HT-29 (cell line): ENCODE data around the gene TULP3. TPM values are rescaled to one million over a fixed set of nuclear protein-coding genes. Genes with fewer than 3 reads are reported as not detected.

Experiments used
- DNase-seq: peaks from one replicate; pipeline ENCODE4 v3.0.0-alpha.2; 2015; ENCODE audit warnings: low spot score
- total RNA-seq: library from RNA; depleted of rRNA; stranded (reverse); fragments of >200 nt; shearing (Covaris generic); gene quantifications from 2 replicates; pipeline ENCODE4 v1.2.3, GENCODE V29; 2014

TULP3 gene
- total RNA-seq, 1 experiment from 2014 or later: 14.0 TPM

DNA sequence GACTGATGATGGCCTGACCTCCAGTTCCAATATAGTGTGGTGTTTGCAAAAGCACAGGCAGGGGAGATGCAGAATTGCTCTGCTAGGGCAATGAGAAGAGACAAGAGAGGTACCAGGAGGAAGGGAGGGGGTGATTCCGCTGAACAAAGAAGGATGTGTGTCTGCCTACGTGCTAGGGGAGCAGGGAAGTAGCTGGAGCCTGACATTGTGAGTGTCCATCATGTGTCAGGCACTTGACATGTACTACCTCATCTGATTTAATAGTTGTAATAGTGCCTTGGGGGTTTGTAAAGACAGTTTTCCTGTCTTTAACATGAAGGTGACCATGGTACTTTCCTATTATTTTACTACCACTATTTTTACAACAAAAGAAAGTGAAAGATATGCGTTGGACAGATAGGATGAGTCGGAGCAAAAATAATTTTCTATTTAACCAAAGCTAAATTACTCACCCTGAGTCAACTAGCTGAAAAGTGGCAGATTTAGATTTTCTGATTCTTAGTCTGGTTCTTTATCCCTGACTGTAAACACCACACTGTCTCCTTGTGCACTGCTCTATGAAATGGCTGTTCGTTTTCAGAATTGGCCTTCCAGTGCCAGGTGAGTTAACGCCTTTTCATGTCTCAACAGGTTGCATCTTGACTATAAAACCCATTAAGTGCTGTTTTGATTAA, 34.8 kb downstream of the TULP3 start:
- DNase-seq: no peak

DNA sequence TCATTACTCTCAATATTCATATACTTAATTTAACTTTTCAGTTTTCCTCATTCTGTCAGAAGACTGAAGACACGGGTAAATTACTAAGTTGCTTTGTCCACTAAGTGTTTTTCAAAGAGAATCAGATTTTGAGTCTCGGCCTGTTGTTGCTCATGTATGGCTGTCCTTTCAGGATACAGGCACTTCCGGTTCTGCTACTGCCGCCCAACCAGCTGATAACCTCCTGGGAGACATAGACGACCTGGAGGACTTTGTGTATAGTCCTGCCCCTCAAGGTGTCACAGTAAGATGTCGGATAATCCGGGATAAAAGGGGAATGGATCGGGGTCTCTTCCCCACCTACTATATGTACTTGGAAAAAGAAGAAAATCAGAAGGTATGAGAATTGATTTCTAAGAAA, 40.2 kb downstream of the TULP3 start:
- no peak for DNase-seq

DNA sequence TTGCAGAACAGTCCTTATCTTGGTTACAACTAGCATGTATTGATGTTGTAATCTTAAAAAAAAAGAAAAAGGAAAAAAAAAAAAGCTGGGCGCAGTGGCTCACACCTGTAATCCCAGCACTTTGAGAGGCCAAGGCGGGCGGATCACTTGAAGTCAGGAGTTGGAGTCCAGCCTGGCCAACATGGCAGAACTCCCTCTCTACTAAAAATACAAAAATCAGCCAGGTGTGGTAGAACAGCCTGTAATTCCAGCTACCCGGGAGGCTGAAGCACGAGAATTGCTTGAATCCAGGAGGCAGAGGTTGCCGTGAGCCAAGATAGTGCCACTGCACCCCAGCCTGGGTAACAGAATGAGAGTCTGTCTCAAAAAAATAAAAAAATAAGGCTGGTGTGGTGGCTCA, 42.9 kb downstream of the TULP3 start:
- no peak for DNase-seq

DNA sequence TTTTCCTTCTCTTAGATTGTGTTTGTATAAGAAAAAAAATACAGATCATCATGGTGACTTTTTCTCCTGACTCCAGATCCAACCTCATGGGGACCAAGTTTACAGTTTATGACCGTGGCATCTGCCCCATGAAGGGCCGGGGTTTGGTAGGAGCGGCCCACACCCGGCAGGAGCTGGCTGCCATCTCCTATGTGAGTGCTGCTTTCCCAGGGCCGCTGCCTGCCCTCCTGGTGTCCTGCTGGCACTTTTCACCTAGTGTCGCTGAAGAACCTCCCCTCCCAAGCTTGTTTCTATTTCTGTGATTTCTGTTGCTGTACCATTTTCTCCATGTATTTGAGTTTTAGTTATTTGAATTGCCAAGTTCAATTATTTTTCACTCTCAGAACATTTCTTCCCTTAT, 43.7 kb downstream of the TULP3 start:
- DNase-seq: no peak

DNA sequence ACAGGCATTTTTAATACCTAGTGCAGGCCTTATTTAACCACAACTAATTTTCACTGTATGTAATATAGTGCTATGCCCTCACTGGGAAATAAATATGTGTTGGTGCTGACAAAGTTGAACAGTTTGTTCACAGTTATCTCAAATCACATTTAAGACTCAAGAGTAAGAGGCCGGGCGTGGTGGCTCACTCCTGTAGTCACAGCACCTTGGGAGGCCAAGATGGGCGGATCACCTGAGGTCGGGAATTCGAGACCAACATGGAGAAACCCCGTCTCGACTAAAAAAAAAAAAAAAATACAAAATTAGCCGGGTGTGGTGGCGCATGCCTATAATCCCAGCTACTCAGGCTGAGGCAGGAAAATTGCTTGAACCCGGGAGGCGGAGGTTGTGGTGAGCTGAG, 45.6 kb downstream of the TULP3 start:
- DNase-seq: no peak

DNA sequence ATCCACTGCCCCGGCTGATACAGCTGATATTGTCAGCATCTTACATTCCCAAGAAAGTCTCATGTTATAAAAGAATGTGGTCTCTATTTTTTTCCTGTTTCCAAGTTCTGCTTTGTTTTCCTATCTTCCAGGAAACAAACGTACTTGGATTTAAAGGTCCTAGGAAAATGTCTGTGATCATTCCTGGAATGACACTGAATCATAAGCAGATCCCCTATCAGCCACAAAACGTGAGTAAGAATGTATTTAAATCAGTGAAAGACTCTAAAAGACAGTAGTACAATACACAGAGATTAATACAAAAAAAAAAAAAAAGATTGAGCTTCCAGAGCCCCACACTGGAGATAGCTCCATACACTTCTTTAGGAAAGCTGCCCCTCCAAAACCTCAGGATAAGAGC, 46.8 kb downstream of the TULP3 start:
- no peak for DNase-seq

DNA sequence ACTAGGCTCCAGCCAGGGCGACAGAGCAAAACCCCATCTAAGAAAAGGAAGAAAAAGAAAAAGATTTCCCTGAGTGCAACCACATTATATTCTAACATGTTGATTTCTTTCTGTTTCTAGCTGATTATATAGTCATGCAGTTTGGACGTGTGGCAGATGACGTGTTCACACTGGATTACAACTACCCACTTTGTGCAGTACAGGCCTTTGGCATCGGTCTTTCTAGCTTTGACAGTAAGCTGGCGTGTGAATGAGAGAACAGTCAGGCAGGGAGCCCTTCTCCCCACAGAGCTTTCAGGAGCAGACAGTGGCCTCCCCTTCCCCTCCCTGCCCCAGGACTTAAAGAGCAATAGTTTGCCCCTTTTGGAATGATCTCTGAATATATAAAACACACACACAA, 48.5 kb downstream of the TULP3 start:
- DNase-seq: no peak

DNA sequence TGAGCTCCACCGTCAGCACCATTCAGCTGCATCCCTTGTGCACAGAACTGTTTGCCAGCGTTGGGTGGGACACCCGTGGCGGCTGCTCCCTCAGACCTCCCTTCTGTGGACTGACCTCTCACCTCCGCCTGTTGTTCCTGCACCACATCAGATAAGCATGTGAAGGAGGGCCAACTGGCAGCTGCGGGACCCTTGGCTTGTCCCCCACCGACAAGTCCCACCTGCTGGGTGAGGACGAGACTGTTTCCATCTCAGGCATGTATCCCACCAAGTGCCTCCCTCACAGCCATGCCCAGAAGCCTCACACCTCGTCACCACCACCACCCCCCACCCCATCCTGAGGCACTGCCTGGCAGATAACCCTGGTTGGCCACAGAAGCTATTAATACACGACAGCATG, 49.9 kb downstream of the TULP3 start:
- DNase-seq: no peak

DNA sequence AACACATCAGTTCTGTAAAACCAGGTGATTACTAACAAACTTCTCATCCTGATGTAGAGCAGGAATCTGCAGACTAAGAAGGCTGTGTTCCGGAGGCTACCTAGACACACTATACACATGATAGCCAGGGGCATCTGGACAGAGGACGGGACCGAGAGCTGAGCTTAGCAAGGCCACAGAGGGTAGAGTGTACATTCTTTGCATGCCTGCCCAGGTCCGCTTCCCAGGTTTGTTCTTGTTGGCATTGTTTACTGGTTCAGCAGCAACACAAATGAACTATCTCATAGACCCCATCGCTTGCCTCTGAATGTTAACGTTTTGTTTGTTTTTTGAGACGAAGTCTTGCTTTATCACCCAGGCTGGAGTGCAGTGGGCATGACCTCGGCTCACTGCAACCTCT, 50.8 kb downstream of the TULP3 start:
- DNase-seq: no peak

DNA sequence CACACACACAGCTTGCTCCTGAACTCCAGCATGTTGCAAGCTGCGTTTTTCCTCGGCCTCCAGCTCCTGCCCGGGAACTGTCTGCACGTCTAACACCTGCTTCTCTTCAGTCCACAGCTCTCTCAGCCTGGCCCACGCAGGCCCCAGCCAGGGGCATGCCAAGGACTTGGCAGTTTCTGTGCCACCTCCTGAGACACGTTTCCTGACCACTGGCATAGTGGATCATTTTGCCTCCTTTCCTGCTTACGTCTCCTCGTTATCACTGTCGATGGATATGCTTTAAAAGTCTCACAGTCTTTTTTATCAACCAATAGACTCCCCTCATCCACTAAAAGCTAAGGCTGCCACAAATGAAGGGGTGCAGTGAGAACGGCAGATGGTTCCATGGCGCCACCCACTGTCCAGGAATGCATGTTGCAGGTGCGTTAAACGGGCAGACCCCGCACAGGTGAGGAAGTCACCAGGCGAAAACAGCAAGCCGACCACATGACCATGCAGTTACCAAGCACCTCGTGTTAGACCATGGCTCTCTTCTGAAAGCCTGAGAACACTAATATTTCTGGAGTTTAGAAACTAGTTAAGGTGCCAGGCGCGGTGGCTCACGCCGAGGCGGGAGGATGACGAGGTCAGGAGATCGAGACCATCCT, 53.8 kb downstream of the TULP3 start:
- peak; percentile 85 for DNase-seq

DNA sequence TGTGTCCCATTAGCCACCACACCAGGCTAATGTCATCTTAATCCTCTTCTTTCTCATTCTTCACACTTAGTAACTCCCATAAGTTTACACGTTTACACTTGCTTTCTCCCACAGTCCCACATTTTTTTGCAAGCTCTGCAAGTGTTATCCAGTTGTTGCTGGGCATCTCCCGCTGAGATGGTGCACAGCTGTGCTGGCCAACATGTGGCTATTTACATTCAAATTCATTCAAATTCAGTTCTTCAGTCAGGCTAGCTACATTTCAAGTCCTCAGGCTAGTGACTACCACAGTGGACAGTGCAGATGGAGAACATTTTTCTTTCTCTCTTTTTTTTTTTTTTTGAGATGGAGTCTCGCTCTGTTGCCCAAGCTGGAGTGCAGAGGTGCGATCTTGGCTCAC, 58.7 kb downstream of the TULP3 start:
- DNase-seq: no peak

DNA sequence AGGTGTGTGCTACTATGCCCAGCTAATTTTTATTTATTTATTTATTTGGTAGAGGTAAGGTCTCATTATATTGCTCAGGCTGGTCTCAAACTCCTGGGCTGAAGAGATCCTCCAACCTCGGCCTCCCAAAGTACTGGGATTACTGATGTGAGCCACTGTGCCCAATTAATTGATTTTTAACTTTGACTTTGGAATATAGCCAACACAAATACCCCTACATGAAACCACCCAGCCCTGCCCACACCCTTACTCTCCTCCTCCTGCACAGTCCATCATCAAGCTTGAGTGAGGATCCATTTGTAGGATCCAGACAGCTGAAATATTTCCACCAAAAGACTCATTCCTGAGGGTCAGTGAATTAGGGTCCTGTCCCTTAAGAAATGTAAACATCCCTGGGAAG, 65.2 kb downstream of the TULP3 start:
- DNase-seq: no peak

DNA sequence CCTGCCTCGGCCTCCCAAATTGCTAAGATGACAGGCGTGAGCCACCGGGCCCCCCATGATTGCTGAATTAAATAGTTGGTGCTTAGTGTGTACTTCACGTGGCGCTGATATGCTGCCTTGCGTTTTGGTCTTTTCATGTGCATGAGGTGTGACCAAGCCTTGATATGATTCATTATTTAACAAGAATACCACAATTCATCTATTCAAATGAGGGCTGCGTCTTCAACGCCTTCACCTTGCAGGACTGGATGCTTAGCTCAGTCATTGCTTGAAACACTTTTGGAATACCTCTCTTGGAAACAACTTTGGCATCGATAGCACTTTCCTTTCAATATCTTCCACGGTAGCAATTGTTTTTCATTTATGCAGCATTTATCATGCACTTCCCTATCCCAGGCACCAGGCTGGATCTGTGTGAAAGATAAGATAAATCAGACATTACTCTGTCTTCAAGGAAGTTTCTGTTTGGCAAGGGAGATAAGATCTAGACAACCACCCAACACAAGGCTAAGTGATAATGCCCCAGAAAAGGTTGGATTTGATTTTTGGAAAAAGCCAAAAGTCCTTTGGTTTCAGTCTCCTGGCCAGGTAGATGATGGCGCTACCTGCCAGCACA, 67.2 kb downstream of the TULP3 start:
- no peak for DNase-seq

DNA sequence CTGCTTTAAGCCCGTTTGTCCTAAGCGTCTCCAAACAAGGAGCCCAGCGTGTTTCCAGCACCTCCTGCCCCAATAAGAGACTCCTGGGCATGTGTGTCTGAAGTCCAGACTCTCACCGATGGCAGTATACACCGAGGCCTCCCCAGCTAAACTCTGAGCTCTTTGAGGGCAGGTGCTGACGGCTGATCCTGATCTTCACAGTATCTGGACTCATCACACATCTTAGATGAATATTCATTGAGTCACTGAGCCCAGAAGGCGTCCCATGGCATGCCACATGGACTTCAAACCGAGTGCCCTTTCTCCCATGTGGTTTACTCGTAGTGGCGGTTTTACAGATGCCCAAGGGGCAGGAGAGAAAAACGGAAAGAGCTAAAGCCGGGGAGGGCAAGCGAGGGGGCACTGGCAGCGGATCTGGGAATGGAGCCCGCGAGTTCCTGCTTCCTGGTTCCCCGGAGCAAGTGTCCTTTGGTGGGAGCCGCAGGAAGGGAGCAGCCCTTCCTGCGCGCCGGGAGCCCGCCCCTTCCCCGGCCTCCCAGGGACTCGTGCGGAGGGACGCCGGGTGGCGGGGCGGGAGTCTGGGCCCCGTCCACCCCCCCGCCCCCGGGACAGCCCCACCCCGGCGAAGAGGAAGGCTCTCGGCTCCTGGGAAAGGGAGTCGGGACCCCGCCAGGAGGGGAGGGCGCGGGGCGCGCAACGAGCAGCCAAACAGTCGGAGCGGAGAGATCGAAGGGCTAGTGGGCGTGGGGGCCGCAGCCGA, 67.9 kb downstream of the TULP3 start:
- peak; percentile 85 for DNase-seq

DNA sequence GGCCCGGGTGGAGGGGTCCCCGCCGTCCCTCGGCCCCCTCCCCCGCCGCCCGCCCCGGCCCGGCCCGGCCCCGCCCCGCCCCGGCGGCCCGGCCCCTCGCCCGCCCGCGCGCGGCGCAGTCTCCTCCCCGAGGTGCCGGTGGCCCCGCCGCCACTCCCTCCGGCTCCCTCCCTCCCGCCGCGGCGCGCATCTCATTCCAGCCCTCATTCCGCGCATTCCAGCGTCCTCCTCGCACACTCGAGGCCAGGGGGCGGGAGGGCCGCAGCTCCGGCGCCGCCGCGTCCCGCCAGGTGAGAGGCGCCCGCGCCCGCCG, 68.5 kb downstream of the TULP3 start, which contains the start of gene TEAD4:
TSS of gene TEAD4 (plus strand) at position 206 of the 313 bp plus-strand sequence.
- DNase-seq: peak; percentile 75

DNA sequence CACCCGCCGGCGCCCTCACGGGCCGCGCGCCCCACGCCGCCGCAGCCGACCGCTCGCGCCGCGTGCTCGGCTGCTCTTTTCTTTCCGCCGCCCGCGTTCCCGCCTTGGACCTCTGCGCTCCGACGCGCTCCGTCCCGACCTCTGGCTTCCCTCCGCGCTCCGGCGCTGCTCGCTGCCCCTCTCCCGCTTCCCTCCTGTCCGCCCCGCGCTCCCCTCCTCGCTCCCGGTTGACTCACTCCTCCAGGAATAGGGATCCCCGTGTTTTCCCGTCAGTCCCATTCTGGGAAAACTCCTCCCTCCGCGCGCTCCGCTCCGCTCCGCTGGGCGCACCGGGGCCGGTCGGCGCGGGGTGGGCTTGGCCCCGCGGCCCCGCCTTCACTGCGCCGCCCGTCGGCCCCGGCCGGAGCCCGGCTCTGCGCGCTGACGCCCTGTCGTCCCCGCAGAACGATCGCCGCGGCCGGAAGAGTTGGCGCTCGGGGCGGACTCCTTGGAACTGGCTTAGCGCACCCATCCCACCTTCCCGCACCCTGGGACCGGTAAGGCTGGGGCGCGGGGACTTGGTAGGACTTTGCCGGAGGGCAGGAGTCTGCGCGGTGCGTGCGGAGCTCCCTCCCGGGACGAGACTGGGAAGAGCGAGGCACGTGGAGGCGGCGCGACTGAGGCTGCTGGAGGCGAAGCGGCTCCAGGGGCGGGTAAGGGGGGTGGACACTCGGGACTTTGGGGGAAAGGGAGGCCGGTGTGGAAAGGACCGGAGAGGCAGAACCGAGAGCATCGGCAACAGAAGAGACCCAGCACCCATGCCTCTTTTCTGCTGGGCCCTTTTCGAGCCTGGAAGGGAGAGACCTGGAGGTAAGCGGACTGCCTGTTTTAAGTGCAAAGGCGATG, 69.1 kb downstream of the TULP3 start:
- DNase-seq: peak; percentile 64

DNA sequence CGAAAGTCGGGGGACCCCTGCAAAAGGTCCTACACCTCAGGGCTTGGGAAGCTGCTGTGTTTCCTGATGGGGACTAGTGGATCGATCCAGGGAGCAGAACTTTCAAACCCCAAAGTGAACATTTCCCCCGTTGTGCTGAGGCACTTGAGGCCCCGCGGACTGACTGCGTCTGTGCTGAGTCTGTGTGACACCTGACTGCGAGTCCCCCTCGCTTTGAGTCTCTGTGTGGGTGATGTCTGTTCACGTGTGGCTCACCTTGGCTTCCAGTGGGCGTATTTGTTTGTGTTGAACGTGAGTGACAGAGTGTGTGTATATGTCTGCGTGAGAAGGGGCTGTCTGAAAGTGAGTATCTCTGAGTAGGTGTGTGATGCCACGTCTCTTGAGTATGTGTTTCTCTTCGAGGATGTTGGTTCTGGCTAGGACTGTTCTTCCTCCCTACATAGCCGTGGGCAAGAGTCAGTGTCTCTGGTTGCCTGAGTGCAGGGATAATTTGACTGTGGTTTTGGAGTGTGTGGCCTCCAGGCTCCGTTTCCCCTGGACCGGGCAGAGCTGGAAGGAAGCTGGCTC, 69.8 kb downstream of the TULP3 start:
- peak; percentile 39 for DNase-seq

DNA sequence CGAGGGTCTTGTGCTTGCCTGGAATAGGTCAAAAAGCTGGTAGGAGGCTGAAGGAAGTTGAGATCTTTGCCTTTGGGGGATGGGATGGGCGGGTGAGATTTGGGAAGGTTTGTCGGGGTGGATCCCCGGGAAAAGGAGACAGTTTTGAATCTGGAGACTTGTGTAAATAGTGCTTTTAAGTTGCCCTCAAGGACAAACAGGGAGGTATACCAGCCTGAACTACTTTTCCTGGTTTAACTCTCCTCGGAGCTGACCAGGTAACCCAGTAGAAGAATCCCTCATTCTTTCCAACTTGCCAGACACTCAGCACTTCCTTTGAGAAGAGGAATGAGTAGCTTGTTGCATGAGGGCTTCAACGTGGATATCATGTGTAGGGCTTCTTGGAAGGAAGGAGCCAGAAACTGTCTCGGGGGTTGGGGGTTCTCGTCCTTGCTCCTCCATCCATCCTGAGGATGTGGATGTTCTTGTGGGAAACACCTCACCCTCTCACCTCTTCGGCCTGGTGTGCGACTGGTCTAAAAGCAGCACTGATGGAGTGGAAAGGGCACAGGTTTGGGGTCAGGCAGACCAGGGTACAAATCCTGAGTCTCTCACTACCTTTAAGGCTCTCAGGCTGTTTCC, 70.4 kb downstream of the TULP3 start:
- DNase-seq: peak; percentile 28

DNA sequence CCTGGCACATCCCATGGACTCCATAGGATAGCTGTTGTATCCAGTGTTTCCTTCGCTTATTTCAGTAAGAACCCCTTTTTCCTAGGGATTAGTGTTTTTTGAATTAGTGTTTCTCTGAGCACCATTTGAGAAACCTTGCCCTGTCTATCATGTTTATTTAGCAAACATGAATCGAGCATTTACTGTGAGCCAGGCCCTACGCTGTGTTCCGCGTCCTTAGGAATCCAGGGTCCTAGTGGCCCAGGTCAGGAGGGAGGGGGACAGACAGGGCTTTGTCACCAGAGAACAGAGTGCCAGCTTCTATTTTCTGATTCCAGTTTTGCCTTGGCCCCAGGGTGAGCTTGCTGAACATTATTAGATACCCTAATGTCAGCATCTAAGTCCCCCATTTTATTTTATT, 71.0 kb downstream of the TULP3 start:
- DNase-seq: no peak

DNA sequence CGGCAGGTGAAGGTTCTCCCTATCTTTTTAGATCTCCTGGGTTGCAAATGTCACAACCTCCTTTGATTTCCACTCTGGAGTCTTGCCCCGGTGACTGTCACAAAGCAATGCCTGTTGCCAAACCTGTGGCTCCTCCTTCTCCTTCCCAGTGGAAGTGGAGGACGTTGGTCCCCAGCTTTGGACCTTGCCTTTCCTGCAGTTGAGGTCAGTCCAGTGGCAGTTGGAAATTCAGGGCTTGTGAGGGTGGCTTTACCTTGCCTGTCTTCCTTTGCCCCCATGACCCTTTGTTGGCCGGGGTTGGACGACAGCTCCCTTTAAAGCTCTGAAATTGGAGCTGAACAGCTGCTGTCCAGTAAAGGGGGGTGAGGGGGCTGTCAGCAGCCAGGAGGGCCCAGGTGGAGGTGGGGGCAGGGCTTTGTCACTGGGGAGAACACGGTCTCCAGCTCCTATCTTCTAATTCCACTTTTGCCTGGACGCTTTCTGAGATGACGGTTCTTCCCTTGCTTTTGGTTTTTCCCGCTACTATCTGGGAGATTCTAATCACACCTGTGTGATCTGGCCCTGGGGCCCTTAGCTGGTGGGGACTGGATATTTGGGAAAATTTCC, 72.6 kb downstream of the TULP3 start:
- no peak for DNase-seq
